NCI-H524 treated with DMSO at 0.1 percent for 48 hours (cell line): ENCODE results near the gene PI4KB.
A peak's percentile ranks its signal among the peaks of the same experiment; 100 is the strongest.

Experiments
- DNase-seq: peaks from one replicate; lab custom pipeline; 2025; lab: John Stamatoyannopoulos, UW

PI4KB gene

GRCh38 chr1:151346082-151346768 is 19.0 kb upstream of the PI4KB start:
- DNase-seq = no peak

DNA sequence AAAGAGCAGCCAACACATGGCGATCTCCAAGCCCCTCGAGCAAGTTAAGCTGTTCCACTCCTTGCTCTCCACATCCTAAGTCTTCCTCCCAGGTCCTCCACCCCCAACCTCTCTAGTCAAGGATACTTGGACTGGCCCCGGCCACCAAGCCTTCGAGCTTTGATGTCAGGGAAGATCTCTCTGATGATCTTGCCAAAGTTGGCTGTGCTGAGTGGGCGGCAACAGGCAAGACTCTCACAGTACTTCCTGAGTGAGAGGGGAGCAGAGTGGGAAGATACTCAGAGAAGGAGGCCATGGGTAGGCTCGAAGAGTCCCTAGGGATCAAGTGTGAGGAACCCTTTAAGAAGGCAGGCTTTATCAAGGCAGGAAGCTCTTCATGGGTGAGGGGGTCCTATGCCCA is 17.1 kb upstream of the PI4KB start:
- DNase-seq = no peak

- DNase-seq = no peak
Observed at GRCh38 chr1:151343587-151343986, 16.4 kb upstream of the PI4KB start.

GRCh38 chr1:151342569-151342968 is 15.4 kb upstream of the PI4KB start:
- no peak for DNase-seq

- DNase-seq = no peak
Observed at GRCh38 chr1:151342021-151342420, 14.8 kb upstream of the PI4KB start.

DNA sequence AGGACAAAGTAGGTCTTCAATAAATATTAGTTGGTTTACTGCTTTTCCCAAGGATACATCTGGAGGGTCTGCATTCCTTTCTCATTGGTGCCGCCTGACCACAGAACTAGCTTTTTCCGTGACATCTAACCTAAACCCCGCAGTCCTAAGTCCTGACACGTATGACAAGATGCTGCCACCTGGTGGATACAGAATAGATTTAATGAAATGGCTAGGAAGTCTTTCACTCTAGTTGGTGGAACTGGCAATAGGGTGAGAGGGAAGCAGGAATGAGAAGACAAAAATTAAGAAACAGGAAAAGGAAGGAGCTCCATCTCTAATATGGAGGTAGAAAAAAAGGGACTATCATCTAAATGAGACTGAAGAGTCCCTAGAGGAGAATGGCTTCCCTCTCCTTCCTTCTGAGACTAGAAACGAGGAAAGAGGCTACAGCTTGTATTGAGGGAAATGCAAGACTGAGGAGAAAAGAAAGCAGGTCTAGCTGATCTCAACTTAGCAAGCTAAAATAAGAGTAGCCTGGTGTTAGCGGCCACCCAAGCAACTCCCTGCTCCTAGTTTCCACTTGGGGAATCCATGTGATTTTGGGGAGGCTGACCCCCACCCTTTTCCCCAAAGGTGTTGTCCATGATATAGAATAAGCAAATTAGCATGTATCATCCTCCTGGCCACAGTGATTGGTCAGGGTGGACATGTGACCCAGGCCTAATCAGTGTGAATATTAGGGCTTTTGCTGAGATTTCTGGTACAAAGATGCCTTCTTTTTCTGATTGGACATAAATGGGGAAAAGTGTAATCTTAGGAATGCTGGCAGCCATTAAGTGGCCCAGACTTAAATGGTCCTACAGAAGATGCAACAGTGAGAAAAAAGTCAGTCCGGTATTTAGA is 13.9 kb upstream of the PI4KB start:
- DNase-seq = peak; percentile 13

DNA sequence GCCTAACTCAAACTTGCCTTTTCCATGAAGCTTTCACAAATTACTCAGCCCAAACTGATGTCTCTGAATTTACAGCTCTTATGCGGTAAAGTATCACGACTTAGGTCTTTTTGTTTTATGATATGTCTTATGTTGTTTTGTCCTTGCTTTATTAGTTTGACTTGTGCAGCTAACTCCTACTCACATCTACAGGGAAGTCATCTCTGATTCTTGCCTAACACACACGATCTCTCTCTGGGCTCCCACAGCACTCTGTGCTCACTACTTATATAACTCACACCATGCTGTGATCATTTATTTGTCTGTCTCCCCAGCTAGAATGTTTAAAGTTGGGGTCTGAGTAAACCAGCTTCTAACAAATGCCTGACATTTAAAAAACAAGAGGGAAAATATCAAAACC is 9.3 kb upstream of the PI4KB start:
- no peak for DNase-seq

DNA sequence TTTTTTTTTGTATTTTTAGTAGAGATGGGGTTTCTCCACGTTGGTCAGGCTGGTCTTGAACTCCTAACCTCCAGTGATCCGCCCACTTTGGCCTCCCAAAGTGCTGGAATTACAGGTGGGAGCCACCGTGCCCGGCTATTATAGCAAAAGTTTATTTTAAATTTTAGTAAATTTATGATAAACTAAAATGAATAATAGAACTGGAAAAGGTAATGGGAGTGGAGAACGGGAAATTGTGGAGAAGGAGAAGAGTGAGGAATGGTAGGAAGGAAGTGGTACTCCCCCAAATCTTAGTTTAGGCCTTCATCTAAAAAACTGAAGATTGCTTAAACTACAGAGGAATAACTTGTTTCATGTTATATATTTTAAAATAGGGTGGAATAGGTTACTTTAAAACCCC is 7.6 kb upstream of the PI4KB start:
- DNase-seq = no peak

DNA sequence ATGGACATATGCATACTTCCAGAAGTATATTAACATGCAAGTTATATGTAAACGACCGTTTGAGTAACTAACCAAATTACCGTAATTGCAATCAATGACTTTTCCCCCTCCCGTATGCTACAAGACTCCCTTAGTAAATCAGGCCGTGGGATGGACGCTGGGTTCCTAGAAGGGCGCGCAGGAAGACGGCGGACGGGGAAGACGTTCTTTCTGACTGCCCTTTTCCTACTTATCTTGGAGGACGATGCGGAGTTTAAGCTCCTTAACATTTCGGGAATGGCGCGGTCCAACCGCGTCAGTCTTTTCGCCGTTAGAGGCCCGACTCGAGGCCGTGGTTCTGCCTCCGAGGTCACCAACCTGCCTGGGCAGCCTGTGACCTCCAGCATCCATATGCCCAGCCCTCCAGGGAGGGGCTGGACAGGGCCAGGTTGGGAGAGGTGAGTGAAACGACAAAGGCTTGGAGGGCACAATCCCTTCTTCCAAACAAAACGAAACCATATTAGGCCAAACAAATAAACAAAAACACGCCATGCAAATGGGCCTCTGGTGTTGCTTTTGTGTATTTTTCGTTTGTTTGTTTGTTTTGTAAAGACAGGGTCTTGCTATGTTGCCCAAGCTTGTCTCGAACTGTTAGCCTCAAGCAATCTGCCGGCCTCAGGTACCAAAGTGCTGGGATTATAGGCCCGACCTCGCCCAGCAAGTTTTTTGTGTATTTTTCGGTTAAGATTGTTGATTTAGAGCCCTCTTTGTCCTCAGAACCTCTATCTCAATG is 873 bp upstream of the PI4KB start:
- DNase-seq = no peak

- no peak for DNase-seq
Observed at GRCh38 chr1:151326619-151327222, 495 bp downstream of the PI4KB start.

DNA sequence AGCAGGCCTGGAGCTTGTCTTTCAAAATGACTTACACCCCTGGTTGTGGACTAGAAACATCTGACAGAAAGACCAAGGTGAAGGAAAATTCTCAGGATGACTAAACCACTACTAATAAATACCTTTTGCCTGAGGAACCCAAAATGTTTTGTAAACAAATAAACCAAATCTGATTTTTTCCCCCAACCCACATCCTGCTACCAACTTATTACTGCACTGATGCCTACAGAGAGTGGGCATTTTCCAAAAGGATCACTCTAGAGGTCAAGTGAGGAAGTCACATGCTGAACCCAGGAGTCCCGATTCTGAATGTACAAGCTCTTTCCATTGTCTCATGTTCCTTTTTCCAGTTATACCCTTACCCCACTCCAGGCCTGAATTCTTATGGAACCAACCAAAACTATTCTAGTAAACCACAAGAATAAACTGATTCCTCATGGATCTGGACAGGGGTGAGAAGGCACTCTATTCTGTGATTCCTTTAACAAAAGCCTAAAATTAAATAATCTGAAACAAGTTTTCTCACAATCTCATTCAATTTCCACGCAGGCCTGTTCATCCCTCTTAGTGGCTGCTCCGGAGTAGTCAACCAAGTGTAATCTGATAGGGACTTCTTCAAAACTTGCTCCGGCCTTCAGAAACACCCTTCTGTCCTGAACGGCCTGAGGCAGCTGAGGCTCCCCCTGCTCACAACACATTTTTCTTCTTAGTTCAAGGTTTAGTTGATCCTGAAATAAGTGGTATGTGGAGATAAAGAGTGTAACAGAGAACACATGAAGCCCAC is 1.4 kb downstream of the PI4KB start:
- DNase-seq = no peak

- DNase-seq = no peak
Observed at GRCh38 chr1:151325231-151325630, 2.0 kb downstream of the PI4KB start.

- no peak for DNase-seq
Observed at GRCh38 chr1:151324390-151324930, 2.8 kb downstream of the PI4KB start.

GRCh38 chr1:151318975-151319374 is 8.2 kb downstream of the PI4KB start:
- DNase-seq = no peak

DNA sequence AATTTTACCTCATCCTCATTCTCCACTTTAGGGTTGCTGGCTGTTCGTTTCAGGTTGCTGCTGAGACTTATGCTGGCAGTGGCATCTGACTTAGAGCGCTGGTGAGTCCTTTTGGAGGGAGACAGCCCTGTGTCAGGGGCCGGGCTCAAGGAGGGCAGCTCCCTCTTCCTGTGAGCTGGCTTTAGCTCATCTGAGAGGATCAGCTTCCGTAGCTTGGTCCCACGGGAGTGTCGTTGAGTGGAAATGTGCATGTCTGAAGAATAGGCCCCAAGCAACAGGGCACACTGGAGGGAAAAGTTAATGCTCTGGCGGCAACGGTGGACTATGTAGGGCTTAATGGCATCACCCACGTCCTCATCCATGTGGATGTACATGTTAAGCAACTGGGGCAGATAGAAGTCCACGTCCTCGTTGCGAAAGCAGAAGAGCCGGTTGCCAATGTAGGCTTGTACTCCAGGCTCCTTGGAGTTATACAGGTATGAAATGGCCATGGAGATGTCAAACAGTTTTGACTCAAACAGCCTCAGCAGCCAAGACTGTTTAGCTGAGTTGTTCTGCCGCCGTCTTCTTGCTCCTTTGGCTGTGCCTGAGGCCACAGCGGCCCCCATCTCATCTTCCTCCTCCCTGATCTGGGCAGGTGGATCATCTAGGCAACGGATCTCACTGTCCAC is 11.5 kb downstream of the PI4KB start:
- no peak for DNase-seq

- no peak for DNase-seq
Observed at GRCh38 chr1:151314137-151314875, 12.9 kb downstream of the PI4KB start.

GRCh38 chr1:151313501-151313900 is 13.7 kb downstream of the PI4KB start:
- DNase-seq = no peak

DNA sequence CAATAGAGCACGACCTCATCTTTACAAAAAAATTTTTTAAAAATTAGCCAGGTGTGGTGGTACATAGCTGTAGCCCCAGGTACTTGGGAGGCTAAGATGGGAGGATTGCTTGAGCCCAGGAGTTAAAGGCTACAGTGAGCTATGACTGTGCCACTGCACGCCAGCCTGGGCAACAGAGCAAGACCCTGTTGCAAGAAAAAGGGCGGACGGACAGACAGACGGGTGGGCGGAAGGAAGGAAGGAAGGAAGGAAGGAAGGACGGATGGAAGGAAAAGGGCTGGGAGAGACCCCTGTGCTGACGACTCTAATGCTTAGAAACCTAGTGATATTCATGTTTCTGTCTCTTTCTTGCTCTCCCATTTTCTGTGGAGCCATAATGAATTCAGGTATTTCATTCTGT is 14.4 kb downstream of the PI4KB start:
- DNase-seq = no peak

DNA sequence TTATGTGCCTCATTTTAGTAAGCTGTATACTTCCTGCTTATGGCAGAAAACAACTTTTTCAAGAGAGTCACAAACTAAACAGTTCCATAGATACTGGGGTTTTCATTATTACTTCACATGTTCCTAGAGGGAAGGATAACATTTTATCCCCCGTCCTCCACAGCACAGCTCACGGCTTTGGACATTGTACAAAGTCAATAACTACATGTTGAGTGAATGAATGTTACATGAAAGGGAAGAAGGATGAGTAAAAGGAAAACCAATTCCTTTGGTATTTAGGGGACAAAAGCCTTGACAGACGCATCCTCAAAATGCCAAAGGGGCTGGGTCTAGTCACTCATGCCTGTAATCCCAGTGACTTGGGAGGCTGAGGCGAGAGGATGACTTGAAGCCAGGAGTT is 14.8 kb downstream of the PI4KB start:
- no peak for DNase-seq
